SH-SY5Y (cell line): ENCODE data around the gene ZRSR2.

Experiments used
- GATA2 ChIP-seq: IDR thresholded peaks from 2 replicates; pipeline ENCODE4 v1.6.1; 2011; ENCODE audit warnings: mild to moderate bottlenecking, low read depth, low read length
- GATA3 ChIP-seq: IDR thresholded peaks from 2 replicates; pipeline ENCODE4 v1.6.1; 2011; ENCODE audit warnings: low read depth, mild to moderate bottlenecking, low read length, moderate library complexity

ZRSR2 gene

GRCh38 chrX:15781961-15782699 lies 8.2 kb upstream of the ZRSR2 start:
- no peak for TF ChIP-seq GATA3
- no peak for TF ChIP-seq GATA2

- TF ChIP-seq GATA2, result no peak
- no peak for TF ChIP-seq GATA3
These were observed 5.0 kb upstream of the ZRSR2 start for GRCh38 chrX:15785176-15785750.

DNA sequence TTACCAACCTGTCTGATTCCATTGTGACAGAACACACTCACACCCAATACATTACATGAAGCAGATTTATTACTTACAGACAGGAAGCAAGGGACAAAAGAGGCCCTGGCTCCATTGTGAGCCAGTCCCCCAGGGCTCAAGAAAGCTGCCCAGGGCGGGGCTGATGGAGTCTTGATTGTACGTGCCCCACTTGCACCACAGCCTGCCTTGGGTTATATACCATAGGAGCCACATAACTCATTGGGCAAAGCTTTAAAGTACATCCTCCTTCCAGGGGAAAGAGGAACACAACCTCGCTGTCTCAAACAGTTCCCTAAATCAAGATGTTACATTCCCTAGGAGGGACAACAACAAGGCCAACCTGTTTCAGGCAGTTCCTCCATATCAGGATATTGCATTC lies 3.4 kb upstream of the ZRSR2 start:
- TF ChIP-seq GATA3 (no peak), GATA2 (no peak)

DNA sequence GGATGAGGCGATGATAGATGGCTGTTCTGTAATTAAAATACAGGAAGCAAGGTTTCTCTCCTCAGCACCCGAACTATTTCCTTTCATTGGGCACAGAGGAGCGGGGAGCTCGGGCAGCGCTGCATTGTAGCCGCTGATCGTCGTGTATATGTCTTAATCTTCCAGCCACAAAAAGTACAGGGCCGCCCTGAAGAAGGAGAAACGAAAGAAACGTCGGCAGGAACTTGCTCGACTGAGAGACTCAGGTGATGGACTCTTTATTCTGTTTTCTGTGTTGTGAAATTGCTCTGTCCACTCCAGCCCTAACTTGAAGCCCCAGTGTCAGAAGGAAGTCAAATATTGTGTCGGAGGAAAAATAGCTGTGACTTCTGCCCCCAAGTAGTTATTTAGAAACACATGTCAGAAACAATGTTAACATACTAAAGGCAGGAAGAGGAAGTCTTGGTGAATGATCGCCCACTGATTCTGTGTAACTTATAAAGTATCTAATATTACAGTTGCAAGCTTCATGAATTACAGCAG lies 546 bp downstream of the ZRSR2 start:
- TF ChIP-seq GATA3 (no peak), GATA2 (no peak)

- TF ChIP-seq GATA2 (no peak), GATA3 (no peak)
These were observed 7.4 kb downstream of the ZRSR2 start for GRCh38 chrX:15797707-15798106.

- no peak for TF ChIP-seq GATA3
- TF ChIP-seq GATA2, result no peak
These were observed 14.3 kb downstream of the ZRSR2 start for GRCh38 chrX:15804563-15804962.

GRCh38 chrX:15808254-15808653 lies 18.0 kb downstream of the ZRSR2 start:
- TF ChIP-seq GATA2, result no peak
- no peak for TF ChIP-seq GATA3

DNA sequence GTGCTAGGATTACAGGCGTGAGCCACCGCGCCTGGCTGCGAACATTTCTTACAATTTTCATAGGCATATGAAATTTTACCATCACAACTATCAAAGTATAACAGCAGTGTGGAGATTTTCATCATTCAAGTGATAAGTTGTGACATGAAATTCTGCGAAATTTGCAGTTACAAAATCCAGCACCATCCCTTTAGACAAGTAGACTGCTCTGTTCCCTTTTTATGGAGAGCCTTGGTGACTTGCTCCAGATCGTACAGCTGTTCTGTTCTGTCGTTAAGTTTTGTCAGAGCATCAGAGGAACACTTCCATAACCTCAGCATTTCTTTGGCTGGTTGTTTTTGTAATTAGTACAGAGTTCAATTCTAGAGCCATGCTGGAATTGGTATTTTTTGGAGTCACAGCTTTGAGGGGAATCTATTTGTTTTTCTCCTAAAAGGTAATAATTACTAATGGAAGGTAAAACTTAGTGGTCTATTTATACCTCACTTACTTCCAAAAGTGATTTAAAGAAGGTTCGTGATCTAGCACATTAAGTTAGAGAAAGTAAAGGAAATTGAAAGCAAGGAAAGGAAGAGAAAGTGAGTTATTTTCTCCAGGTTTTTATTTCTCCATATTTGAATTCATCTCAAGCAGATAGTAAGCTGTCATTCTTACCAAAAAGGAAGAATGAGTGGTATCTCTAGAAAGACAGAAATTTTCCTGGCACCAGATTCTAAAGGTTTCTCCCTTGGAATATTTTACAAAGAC lies 22.1 kb downstream of the ZRSR2 start:
- TF ChIP-seq GATA2 (no peak), GATA3 (no peak)

GRCh38 chrX:15813416-15813815 lies 23.1 kb downstream of the ZRSR2 start:
- TF ChIP-seq GATA3, result no peak
- TF ChIP-seq GATA2, result no peak

GRCh38 chrX:15814771-15815365 lies 24.6 kb downstream of the ZRSR2 start:
- TF ChIP-seq GATA2 (no peak), GATA3 (no peak)

GRCh38 chrX:15815779-15816437 lies 25.6 kb downstream of the ZRSR2 start:
- no peak for TF ChIP-seq GATA2
- no peak for TF ChIP-seq GATA3

GRCh38 chrX:15816438-15816809 lies 26.1 kb downstream of the ZRSR2 start:
- TF ChIP-seq GATA2, result no peak
- no peak for TF ChIP-seq GATA3

DNA sequence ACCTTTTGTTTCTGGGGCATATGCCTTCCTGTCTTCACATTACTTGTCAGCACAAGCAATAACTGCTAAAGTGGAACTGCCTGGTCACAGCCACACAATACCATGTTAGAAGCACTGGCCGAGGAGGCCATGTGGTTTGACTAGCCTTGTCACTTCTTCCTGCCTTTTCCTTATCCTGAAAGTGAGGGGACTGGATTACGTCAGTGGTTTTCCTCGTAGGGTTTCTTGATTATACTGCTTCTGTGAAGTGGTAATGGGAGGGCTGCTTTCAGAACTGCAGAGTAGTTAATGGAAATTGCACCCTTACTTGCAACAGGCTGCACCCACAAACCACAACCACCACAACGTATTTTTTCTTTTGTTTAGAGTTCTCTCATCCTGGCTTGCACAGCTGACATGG lies 26.6 kb downstream of the ZRSR2 start:
- TF ChIP-seq GATA3 (no peak), GATA2 (no peak)
